Testis (tissue), 3 donors: ENCODE data around the gene CLSTN1. TPM values are rescaled to one million over a fixed set of nuclear protein-coding genes. Genes with fewer than 3 reads are reported as not detected.

Source experiments
- DNase-seq: peaks from one replicate; pipeline ENCODE4 v3.0.0-alpha.2; 2019
- H3K27ac ChIP-seq, 2 donors: fragments of 200-600 bp; sonication (generic); one replicate each; pipeline ENCODE4 v1.5.1; 2019
- H3K27me3 ChIP-seq: fragments of 200-600 bp; sonication (generic); one replicate; pipeline ENCODE4 v1.5.1; 2019
- H3K36me3 ChIP-seq: fragments of 200-600 bp; sonication (generic); one replicate; pipeline ENCODE4 v1.5.1; 2017; ENCODE audit warnings: low read depth; ENCODE audit errors: missing control alignments
- H3K4me1 ChIP-seq: fragments of 200-600 bp; sonication (generic); one replicate; pipeline ENCODE4 v1.5.1; 2019
- H3K4me3 ChIP-seq, 2 donors: fragments of 200-600 bp; sonication (generic); one replicate each; pipeline ENCODE4 v1.5.1; 2017 to 2019
- H3K9me3 ChIP-seq: fragments of 200-600 bp; sonication (generic); one replicate; pipeline ENCODE4 v1.5.1; 2017
- POLR2A ChIP-seq: fragments of 450-650 bp; IDR thresholded peaks from one replicate; pipeline ENCODE4 v1.6.1; 2017; ENCODE audit warnings: antibody characterized with exemption, mild to moderate bottlenecking, moderate library complexity
- WGBS, 2 donors: methylation state at CpG; one replicate each; pipeline ENCODE4 v1.1.5; 2018; 5-methylcytosine and 5-hydroxymethylcytosine counted together
- intact Hi-C: fragments of 100-400 bp; cut with DNase I; formaldehyde crosslinking; loops from one replicate; pipeline ENCODE4 v1.15.1; 2023; ENCODE audit warnings: low total_unique reads
- polyA plus RNA-seq: library from polyadenylated mRNA; stranded (reverse); fragments of 350-450 nt; fragmentation: Illumina TruSeq; extraction: RNeasy Lipid Tissue Mini Kit (QIAGEN cat#74804); gene quantifications from one replicate; pipeline ENCODE4 v1.2.3, GENCODE V29; 2014; ENCODE audit warnings: low read depth, low replicate concordance; ENCODE audit not compliant: insufficient read depth
- total RNA-seq, 2 donors: library from RNA; depleted of rRNA; stranded (reverse); fragments of >200 nt; gene quantifications; one replicate each; pipeline ENCODE4 v1.2.3, GENCODE V29; 2016
- TF ChIP-seq, protein P1 (sequence below), 3 experiments: fragments of 450-650 bp in 2 of 3; fragments of 200-600 bp in 1 of 3; sonication (generic) in 1 of 3; IDR thresholded peaks; one replicate each; pipeline ENCODE4 v1.5.1; 2016 to 2019; ENCODE audit warnings: antibody characterized with exemption in 3 of 3, mild to moderate bottlenecking in 2 of 3, moderate library complexity in 1 of 3

CLSTN1 gene
- total and polyA plus RNA-seq, 3 donors from 2014 or later: 52.6 to 70.2 (median 60.4) TPM

DNA sequence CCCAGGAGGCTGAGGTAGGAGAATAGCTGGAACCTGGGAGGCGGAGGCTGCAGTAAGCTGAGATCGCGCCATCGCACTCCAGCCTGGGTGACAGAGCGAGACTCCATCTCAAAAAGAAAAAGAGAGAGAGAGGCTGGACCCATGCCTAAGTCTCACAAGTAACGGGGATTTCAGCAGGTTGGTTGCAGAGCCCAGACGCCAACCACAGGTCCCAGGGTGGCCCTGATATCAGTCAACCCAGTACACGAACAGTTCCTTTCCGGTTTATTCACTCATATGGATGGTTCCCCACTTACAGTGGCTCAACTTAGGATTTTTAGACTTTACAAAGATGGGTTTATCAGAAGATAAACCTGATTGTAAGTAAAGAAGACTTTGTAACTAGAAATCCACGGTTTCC lies 40.9 kb downstream of the CLSTN1 start:
- no peaks in the 10 kb centered on the region for H3K4me1 ChIP-seq
- H3K27ac ChIP-seq: no peak overlapping the region
- H3K4me3 ChIP-seq: no peak overlapping the region
- WGBS, 2 donors: 95 to 96% methylated on average over 10 of the region's 10 CpGs
- intact Hi-C loops: loop anchor here (10.0 kb wide), 1 partner anchor 82 kb away; no protein-coding TSS in a partner anchor
- TF ChIP-seq POLR2A: no peak
- no peaks in the 10 kb centered on the region for H3K36me3 ChIP-seq
- no peaks in the 10 kb centered on the region for H3K27me3 ChIP-seq
- H3K9me3 ChIP-seq: no peaks in the 10 kb centered on the region
- no peak for DNase-seq

DNA sequence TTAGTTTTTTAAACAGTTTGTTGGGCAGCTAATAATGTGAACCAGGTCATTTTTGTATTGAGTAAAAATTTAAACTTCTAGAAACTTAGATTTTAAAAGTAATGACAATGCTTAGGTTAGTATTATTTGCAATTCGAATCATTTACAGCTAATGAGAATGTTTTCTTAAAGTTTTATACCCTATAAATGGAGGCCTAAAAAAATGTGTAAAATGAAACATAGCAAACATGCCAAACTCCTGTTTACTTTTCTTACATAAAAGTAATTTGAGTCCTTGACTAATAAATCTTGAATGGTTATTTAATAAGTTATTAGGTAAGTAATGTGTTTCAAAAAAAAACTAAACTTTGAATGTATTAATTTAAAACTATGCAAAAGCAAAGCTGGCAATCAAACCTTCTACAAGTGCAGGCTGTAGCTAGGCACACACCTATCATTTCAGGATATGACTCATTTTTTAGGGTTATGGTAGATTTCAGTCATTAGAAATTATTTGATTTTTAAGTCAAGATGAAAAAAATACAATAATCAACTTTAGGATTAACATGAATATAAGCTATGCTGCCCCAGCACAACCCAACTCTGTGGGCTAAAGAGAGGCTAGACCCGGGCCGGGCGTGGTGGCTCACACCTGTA lies 41.5 kb downstream of the CLSTN1 start:
- H3K27me3 ChIP-seq: no peaks in the 10 kb centered on the region
- no peaks in the 10 kb centered on the region for H3K9me3 ChIP-seq
- intact Hi-C loops: loop anchor here (10.0 kb wide), 1 partner anchor 83 kb away; no protein-coding TSS in a partner anchor
- no peaks in the 10 kb centered on the region for H3K4me1 ChIP-seq
- no peaks in the 10 kb centered on the region for H3K36me3 ChIP-seq
- WGBS, 2 donors: 92 to 93% methylated on average over 4 of the region's 4 CpGs
- DNase-seq: no peak
- no peak overlapping the region for H3K4me3 ChIP-seq
- TF ChIP-seq, protein P1, sequence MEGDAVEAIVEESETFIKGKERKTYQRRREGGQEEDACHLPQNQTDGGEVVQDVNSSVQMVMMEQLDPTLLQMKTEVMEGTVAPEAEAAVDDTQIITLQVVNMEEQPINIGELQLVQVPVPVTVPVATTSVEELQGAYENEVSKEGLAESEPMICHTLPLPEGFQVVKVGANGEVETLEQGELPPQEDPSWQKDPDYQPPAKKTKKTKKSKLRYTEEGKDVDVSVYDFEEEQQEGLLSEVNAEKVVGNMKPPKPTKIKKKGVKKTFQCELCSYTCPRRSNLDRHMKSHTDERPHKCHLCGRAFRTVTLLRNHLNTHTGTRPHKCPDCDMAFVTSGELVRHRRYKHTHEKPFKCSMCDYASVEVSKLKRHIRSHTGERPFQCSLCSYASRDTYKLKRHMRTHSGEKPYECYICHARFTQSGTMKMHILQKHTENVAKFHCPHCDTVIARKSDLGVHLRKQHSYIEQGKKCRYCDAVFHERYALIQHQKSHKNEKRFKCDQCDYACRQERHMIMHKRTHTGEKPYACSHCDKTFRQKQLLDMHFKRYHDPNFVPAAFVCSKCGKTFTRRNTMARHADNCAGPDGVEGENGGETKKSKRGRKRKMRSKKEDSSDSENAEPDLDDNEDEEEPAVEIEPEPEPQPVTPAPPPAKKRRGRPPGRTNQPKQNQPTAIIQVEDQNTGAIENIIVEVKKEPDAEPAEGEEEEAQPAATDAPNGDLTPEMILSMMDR (IDR thresholded peaks at IDR 0.05): no peak
- no peak for TF ChIP-seq POLR2A
- no peak overlapping the region for H3K27ac ChIP-seq

DNA sequence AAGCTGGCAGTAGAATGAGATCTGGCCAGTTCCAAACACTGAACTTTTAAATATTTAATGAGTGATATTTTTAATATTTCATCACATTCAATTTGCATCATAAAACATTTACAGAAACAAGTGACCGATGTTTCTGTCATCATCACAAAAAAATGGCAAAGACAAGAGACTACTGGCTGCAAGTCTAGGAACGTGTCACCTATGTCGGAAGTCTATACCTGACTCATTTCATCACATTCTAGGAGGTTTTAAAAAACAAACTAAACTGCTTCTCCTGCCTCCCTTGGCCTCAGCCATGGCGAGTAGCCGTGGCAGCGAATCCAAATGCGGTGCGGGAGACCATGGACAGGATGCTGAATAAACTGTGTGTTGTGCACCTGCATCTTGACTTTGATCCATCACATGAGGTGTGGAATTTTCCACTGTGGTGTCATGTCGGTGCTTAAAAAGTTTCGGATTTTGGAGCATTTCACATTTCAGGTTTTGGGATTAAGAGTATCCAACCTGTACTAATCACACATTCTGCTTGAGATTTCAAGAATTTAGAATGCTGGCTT lies 43.1 kb downstream of the CLSTN1 start:
- H3K4me3 ChIP-seq: no peak overlapping the region
- no peaks in the 10 kb centered on the region for H3K9me3 ChIP-seq
- intact Hi-C loops: loop anchor here (10.0 kb wide), 1 partner anchor 84 kb away; no protein-coding TSS in a partner anchor
- H3K27me3 ChIP-seq: no peaks in the 10 kb centered on the region
- DNase-seq: no peak
- no peaks in the 10 kb centered on the region for H3K36me3 ChIP-seq
- WGBS, 2 donors: 92 to 97% methylated on average over 10 of the region's 10 CpGs
- no peak overlapping the region for H3K27ac ChIP-seq
- no peak for TF ChIP-seq POLR2A
- TF ChIP-seq, protein P1 (IDR thresholded peaks at IDR 0.05): no peak
- no peaks in the 10 kb centered on the region for H3K4me1 ChIP-seq

DNA sequence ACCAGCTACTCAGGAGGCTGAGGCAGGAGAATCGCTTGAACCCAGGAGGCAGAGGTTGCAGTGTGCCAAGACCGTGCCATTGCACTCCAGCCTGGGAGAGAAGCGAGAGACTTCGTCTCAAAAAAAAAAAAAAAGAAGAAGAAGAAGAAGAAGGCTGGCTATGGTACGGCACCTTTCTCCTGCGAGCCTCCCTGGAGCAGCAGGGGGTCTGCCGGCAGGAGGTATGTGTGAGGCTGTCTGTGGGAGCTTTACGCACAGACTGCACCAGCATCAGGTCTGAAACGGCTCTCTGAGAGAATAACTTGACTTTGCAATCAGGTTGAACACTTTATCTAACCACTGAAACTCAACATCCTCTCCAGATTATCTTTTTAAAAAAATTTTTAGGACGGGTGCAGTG lies 44.9 kb downstream of the CLSTN1 start:
- TF ChIP-seq POLR2A: no peak
- TF ChIP-seq, protein P1 (IDR thresholded peaks at IDR 0.05): no peak
- intact Hi-C loops: no loop called here

DNA sequence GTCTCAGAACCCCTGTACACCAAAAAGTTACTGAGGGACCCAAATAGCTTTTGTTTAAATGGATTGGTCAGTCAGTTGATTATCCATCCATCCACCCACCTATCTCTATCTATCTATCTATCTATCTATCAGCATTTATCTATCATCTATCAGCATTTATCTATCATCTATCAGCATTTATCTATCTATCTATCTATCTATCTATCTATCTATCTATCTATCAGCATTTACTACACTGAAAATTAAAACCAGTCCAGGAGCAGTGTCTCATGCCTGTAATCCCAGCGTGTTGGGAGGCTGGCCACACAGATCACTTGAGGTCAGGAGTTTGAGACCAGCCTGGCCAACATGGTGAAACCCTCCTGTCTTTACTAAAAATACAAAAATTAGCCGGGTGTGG lies 47.1 kb downstream of the CLSTN1 start:
- no peaks in the 10 kb centered on the region for H3K27me3 ChIP-seq
- H3K4me3 ChIP-seq: no peak overlapping the region
- H3K9me3 ChIP-seq: no peaks in the 10 kb centered on the region
- 87 to 98% methylated on average over 2 of the region's 2 CpGs for WGBS, 2 donors
- no peaks in the 10 kb centered on the region for H3K36me3 ChIP-seq
- no peaks in the 10 kb centered on the region for H3K4me1 ChIP-seq
- intact Hi-C loops: no loop called here
- no peak overlapping the region for H3K27ac ChIP-seq
- no peak for DNase-seq
- TF ChIP-seq, protein P1 (IDR thresholded peaks at IDR 0.05): no peak
- no peak for TF ChIP-seq POLR2A

More for the DNA sequence above, 44.9 kb downstream of the CLSTN1 start:
- no peaks in the 10 kb centered on the region for H3K27me3 ChIP-seq
- no peaks in the 10 kb centered on the region for H3K36me3 ChIP-seq
- no peaks in the 10 kb centered on the region for H3K4me1 ChIP-seq
- no peak for DNase-seq
- no peak overlapping the region for H3K27ac ChIP-seq
- H3K9me3 ChIP-seq: no peaks in the 10 kb centered on the region
- WGBS, 2 donors: 90 to 92% methylated on average over 10 of the region's 10 CpGs
- H3K4me3 ChIP-seq: no peak overlapping the region
